ENCODE data around the gene DGKA.
A peak's percentile ranks its signal among the peaks of the same experiment; 100 is the strongest.

The DGKA gene

DNA sequence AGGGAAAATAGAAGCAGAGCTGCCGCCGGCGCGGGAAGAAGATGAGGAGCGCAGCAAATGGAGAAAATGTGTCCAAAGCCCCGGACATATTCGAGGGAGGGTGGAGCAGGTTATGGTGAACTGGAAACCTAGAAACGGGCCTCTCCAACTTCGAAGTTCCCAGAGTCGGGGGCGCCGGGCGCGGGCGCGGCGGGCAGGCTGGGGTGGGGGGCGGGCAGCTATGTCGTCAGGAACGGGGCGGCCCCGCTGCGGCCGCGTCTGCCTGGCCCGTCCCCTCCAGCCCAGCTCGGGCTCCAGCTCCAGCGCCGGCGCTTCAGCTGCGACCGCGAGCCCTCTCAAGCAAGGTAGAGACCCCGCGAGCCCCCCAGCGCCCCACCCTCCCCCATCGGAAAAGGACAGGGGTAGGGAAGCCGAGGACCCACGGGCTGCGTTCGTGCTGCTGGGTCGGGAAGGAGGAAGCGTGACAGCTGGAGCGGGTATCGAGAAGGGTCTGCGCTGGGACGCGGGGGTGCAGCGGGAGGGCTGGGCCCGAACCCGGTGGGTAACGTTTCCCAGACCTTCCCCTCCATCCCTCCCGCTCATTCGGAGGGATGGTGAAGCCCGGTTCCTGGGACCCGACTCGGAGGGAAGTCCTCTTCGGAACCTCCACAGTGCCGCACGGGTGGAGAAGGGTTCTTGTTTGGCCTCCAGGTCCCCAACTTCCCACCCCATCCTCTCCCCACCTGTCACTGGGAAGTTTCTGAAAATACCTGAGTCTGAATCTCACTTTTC is 1.0 kb downstream of the DGKA start:
- DNase-seq, result peak; percentile 49

DNA sequence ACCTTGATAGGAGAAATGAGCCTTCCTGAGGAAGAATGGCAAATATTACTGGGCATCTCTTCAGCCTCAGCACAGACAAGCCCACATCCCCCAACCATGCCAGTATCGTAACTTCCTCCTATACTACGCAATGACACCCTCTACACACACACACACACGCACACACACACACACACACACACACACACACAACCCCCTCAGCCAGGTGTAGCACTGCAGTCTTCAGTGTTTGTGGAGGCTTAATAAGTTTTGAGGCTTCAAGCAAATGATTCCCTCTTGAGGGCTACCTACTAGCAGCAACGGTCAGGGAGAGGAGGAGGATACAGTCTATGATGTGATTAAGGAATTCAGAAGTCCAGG is 1.6 kb downstream of the DGKA start:
- peak; percentile 42 for DNase-seq

DNA sequence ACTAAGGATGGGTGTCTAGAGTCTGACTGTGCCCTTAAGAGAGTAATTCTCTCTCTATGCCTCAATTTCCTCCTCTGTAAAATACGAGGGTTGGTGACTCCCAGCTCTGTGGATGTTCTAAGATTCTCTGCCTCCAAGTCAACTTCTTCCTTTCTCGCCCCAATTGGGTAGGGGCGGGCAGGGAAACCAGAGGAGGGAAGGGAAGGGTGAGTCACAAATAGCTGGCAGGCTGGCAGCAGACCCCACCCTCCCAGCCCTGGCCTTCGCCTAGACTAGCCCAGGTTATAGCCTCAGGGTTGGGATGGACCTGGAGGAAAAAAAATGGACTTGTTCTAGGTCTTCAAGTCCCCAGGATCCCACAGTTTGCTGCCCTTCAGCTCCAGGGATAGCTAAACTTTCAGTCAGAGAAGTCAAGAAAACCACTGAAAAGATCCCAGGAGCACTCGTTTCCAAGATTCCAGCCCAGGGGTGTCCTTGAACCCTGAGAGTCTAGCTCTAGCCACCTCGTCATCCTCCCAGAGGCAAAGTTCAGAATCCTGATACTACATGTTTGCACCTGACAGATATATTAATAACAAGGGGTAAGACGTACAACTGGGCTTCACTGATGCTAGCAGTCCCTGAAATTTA is 2.3 kb downstream of the DGKA start:
- DNase-seq, result no peak

DNA sequence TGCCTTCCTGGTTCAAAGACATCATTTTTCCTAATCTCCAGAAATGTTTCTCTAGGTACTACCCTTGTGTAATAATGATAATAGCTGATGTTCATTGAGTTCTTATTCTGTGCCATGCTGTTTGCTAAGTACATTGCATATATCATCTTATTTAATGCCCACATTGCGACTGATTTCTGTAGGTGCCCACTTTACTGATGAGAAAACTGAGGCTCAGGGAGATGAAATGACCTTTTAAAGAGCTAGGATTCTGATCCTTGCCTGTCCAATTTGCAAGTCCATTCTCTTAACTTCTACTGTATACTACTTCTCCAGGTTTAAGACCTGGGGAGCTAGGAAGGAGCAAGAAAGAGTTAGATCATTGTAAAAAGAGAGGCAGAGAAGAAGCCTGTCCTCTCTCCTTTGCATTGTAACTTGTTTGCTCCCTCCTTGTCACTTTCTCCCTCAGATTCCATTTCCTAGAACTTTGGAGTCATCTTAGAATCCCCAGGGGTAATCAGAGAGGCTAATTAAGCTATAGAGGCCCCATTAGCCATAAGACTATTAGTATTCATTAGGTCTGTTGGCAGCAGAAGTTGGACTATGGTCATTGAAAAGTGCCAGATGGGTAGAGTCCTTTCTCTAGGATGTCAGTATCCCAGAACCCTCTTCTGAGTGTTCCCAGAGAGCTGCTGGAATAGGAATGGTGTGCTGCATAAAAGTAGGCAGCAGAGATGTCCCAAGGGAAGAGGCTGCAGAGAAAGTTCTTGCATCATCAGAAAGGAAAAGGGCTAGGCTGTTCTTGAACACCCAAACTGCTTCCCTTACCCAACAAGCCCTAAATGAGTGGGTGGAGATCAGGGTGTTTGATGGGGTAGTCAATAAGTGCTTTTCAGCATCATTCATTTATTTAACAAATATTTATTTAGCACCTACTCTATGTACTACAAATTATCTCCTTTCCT is 3.1 kb downstream of the DGKA start:
- no peak for DNase-seq

DNA sequence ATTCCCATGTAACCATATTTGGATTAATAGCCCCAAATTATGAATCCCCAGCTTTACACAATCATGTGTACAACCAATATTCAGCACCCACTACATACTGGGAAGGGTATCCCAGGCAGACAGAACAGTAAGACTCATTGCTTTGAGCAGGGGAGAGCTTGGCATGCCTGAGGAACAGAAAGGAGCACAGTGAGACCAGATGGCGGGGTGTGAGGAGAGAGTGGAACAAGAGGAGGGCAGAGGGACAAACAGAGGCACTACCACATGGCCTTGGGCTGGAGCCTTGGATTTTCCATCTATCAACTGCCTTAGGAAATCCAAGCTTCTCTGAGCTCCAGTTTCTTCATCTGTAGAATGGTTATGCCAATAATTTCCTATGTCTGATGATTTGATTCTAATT is 3.8 kb downstream of the DGKA start:
- no peak for DNase-seq

DNA sequence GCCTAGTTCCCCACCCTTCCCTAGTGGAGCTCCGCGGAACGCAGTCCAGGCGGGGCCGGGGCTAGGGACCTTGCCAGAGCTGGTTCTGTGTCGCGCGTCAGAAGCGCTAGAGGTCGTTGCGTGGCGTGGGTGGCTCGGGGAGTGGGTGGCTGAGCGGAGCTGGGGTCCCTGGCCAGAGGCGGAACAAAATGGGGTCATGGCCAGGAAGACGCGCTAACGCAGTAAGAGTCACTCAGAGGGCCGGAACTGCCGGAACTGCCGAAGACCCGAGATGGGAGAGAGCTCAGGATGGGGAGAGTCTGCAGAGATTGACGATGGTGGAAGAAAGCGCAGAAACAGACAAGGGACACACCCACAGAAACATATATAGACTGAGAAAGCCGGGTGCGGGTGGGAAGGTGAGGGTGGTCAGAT is 4.8 kb downstream of the DGKA start:
- no peak for DNase-seq

DNA sequence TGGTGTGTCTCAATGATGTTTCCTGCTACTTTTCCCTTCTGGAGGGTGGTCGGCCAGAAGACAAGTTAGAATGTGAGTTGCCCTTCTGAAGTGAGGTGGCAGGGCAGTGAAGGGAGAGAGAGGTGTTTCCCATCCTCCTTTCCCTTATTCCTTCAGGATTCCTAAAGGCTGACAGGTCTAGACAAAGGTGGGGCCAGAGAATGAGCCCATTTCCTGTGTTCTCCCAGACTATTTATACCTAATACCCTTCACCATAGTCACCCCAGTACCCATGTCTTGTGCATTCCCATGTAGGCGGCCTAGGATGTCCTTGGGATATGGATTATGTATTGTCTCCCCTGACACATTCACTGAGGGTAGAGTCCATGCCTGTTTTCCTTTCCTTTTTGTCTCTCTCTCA is 7.0 kb downstream of the DGKA start:
- no peak for DNase-seq

DNA sequence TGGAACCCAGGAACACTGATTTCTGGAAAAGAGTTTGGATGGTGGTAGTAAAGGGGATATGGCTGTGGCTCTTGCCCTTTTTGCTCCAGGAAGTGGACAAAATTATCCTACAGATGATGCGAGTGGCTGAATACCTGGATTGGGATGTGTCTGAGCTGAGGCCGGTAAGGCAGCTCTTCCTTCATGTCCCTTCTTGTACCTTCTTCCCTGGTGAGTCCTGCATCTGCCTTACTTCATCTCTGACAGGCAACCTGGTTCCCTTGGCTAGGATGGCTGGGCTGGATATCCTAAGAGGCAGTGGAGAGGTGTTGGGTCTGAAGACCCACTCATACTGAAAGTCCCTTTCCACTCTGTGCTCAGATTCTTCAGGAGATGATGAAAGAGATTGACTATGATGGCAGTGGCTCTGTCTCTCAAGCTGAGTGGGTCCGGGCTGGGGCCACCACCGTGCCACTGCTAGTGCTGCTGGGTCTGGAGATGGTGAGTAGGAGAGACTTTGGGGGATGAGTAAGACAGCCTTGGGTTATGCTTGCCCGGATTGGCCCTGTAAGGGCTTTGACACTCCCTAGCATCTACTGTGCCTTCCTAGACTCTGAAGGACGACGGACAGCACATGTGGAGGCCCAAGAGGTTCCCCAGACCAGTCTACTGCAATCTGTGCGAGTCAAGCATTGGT is 8.0 kb downstream of the DGKA start:
- no peak for DNase-seq

DNA sequence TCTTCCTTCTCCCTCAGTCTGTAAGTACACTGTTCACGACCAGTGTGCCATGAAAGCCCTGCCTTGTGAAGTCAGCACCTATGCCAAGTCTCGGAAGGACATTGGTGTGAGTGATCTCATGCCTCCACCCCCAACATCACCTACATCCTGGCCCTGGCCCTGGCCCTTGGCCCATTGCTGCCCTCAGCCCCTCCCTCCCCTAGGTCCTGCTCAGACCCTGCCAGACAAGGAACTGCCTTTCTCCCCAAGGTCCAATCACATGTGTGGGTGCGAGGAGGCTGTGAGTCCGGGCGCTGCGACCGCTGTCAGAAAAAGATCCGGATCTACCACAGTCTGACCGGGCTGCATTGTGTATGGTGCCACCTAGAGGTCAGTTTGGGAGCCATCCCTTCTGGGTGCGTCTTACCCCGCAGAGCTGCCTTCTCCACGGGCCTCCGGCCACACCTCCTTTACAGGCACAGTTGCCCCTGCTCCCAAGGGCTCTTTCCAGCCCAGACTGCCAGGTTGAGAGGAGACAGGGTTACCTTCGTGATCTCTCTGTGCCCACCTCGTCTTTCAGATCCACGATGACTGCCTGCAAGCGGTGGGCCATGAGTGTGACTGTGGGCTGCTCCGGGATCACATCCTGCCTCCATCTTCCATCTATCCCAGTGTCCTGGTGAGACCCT is 9.2 kb downstream of the DGKA start:
- DNase-seq, result peak; percentile 93

DNA sequence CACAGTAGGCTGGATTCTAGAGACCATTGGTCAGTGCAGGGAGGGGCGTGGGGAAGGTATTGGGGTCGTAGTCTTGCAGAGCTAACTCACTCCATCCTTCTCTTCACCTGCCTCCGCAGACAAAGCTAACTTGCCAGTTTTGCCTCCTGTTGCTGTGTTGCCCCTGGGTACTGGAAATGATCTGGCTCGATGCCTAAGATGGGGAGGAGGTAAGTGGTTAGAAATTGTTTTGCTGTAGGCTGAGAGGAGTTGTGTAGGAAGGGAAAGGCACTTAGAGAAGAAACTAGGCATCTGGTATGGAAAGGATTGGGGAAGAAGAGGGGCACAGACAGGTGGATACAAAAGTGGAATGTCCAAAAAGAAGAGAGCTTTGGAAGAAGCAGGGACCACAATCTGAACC is 11.1 kb downstream of the DGKA start:
- no peak for DNase-seq

DNA sequence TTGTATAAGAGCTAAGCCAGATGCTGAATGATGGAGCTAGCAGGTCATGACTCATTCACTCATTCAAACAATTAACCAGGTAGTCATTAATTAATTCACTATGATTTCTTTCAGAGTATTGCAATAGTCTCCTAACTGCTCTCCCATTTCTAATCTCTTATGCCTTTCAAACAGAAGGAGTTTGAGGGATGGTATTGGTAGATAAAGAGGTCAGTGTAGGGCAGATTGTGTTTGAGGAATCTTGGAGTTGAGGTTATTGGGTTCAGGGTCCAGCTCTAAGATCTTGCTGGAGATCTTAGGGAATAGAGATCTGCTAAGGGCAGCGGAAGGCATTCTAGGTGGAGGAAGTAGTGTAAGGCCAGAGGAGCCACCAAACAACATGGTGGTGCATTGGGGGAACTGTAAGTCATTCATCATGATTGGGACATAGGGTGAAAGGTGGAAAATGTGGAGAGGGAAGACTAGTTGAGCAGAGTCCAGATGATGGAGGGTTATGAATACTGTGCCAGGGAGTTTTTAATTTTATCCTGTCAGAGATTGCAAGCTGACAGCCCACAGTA is 11.7 kb downstream of the DGKA start:
- DNase-seq, result peak; percentile 18

DNA sequence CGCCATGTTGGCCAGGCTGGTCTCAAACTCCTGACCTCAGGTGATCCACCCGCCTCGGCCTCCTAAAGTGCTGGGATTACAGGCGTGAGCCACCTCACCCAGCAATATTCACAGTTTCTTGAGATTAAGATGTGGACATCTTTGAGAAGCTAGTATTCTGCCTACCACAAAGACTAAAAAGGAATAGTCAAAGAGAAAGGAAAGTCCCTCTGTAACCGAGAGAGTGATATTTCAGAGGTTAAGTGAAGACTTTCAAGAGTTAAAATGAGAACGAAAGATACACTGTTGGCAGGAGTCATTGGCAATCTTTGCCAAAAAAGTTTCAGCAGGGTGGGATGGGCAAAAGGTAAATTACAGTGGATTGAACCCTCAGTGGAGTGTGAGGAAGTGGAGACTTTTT is 15.6 kb downstream of the DGKA start:
- DNase-seq, result no peak

DNA sequence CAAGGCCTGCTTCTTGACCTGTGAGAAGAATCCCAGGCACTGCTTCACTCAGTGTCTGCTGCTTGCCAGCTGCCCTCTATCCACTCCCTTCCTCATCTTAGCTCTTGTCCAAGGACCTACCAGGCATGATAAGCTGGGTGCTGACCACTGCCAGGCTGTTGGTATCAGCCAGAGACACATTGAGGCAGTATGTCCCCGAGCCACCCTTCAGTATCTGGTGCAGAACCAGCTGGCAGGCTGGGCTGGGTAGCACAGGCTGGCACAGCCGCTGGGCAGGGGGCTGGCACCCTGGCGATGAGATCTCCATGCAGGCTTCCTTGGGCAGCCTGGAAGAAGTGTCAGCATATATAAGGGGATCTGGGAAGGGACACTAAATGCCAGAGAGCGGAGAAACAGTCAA is 24.4 kb downstream of the DGKA start:
- DNase-seq, result no peak

DNA sequence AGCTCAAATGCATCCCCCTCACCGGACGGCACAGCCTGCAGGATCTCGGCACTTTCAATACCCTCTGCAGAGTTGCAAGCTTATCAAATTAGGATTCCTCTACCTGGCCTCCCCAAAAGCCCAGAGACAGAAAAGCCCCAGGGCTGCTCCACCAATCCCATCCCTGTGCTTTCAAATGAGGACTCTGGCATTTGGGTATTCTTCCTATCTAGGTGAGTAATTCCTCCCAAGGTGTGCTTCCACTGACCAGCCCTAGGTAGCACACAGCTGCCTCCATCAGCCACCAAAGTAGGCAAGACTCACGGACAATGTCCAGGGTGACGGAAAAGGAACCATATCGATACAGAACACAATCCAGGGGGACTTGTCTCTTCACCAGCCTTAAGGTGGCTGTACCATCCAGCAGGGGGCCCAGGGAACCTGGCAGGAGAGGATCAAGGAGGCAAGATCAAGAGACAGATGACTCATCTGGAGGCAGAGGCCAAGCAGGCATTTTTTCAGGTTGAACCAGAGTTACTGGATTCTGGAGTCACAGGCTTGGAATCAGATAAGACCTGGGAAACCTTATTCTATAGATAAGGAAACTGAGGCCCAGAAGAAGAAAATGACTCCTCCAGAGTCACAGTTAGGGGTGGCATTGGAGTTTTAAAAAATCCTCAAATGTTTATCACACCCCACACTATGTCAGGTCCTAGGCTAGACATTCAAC is 25.0 kb downstream of the DGKA start:
- DNase-seq, result peak; percentile 35

DNA sequence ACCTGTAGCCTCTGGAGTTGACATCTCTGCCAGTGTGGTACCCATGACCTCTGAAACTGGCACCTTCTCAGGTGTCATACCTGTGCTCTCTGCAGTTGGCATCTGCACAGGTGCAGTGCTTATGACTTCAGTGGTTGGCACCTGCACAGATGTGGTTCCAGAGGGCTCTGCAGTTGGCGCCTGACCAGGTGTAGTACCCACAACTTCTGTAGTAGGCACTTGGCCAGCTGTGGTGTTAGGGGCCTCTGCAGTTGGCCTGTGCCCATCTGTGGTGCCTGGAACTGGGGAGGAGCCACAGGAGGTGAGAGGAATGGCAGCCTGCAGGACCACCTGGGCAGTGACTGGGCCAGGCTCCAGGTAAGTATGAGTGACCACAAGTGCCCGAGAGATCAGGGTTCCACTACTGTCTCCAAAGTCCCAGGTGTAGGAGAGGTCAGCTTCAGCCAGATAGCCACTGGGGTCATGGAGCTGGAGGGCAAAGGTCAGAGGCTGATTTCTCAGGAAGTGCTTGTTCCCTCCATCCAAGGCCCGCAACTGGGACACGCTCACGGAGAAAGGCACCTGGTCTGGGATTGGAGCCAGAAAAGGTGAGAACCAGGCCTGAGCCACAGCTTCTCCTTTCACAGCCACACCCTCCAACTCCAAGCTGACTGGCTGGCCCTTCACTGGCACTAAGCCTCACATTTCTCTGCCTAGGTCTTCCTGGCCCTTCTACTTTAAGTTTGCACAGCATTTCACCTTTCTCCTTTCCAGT is 26.3 kb downstream of the DGKA start:
- DNase-seq, result no peak

DNA sequence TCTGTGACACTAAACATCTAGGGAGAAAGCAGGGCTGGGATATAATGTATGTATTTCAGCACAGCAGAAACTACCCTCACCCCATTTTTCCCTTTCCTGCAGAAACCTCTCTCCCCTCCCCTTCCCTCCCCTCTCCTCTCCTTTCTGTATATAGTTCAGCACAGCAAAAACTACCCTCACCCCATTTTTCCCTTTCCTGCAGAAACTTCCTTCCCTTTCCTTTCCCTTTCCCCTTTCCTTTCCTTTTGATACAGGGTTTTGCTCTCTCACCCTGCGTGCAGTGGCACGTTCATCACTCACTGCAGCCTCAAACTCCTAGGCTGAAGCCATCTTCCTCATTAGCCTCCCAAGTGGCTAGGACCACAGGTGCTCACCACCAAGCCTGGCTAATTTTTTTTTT is 32.8 kb downstream of the DGKA start:
- DNase-seq, result no peak

DNA sequence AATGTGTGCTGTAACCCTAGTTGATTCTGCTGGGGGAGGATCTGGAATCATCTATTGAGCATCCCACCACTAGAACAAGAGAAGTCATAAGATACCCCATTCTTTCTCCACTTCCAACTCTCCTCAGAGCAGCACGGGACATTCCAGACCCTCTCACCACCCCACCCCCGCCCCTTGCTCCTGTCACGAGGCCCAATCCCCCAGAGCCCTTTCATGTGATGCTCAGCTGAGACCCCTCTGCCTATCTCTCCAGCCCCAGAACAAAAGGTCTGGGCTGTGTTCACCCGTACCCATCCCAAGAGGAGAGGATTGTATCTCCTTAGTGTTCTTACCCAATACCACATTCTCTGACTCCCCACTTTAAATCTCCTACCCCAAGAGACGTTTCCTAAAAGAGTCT is 34.3 kb downstream of the DGKA start:
- DNase-seq, result no peak

DNA sequence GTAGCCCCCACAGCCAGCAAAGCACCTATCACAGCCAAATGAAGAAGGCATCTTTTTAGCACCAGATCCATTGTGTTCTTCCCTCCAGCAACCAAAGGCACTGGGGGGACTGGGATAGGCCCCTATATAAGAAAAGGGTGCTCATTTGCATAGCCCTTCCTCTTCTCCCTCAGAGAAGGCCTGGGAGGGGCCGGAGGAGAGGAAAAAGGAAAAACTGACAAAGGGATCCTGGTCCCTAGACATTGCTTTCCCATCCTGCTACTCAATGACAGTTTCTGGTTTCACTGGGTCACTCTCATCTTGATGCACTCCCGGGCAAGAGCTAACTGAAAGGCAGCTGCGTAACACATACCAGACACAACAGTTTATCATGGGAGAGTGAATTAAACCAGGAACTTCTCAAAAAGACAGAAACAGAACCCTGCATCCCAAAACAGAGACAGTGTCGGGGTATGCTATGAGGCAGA is 35.0 kb downstream of the DGKA start, which contains the start of gene PMEL:
Gene PMEL, minus strand, starts transcription at position 102 of the 467 bp plus-strand sequence. Its CDS starts 31 bp downstream, at position 71.
- peak; percentile 71 for DNase-seq

DNA sequence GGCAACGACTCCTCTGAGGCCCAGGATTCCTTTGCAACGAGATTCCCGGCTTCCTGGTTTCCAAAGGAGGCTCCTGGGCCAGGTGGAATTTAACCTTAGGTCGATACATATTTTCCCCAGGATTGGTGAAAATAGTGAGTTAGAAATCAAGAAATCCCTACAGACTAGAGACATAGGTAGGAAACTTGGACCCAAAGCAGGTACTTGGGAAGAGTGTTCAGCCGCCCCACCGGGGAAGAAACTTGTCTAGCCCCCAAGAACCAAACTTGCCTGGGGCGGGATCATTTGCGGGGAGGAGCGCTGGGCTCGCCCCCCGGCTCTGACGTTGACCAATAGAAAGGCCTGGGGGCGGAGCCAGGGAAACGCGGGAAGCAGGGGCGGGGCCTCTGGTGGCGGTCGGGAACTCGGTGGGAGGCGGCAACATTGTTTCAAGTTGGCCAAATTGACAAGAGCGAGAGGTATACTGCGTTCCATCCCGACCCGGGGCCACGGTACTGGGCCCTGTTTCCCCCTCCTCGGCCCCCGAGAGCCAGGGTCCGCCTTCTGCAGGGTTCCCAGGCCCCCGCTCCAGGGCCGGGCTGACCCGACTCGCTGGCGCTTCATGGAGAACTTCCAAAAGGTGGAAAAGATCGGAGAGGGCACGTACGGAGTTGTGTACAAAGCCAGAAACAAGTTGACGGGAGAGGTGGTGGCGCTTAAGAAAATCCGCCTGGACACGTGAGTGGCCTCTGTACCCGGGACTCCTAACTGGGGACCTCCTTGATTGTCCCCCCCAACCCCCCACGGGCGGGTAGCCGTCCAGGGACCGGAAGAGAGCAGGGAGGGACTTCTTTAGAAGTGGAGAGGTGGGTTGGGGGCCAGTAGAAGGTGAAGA is 35.7 kb downstream of the DGKA start, which contains the start of gene CDK2:
Gene CDK2, plus strand, starts transcription at position 423 of the 874 bp plus-strand sequence. Its CDS starts 179 bp downstream, at position 602.
- DNase-seq, result peak; percentile 94
